ENCODE data around the gene FAP.

FAP gene

GRCh38 chr2:162185541-162186232 lies 57.6 kb downstream of the FAP start:
- no peak for DNase-seq (ENCODE audit: low read depth in 2 of 2)

DNA sequence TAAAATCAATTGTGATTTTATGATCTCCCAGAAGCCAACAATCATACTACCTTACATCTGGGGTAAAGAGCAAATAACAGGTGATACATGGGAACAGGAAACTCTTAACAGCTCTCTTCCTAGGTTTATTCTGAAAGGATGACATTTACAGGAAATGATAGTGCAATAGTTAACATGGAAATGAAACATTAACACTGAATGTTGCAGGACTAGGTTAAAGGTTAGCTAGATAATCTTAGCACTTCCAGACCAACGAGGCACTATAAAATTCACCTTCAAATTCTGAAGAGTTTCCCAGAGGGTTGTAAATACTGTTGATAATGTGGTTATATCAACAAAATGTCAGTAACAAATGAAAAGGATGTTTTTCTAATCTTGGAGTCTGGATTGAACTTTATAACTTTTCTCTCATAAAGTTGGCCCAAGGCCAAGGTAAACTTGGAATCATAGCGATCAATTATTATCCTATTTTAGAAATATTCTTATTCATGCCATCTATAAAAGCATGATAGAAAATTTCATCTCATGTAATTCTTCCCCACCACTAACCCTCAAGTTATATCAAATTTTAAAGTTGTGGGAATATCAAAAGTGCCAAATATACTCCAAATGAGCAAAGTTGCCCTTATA lies 58.3 kb downstream of the FAP start:
- no peak for DNase-seq (ENCODE audit: low read depth in 2 of 2)

DNA sequence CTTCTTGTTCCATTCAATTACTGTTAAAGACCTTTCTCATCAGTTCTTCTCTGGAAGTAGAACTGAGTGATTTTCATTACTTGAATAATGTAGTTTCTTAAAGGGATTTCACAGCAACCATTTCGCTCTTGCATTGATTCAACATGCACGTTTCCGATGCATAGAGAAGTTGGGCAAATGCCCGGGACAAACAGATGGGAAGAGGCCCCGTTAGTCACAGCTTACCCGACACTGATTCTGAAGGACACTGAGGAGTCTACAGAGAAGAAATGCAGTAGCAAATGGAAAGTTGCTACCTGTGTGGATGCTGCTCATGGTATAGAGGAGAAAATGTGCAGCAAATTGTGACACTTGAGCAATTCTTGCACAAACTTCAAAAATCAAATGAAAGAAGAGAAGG lies 58.9 kb downstream of the FAP start:
- DNase-seq (ENCODE audit: low read depth in 2 of 2): no peak

DNA sequence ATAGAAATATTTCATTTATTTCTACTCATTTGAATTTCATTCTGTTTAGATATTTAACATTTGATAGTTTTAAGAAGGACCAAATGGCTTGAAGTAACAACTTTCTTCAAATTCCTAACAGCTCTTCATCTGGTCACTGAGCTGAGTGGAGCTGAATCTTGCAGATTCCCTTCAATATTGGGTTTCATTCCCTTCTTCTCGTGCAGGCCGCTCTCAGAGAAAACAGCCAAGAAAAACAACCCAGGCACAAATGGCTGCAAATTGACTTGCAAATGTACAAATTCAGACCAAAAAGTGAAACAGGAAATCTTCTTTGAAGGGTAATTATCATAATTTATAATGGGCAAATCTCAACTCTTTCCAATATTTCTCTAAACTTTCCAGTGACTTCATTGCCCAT lies 60.9 kb downstream of the FAP start:
- no peak for DNase-seq (ENCODE audit: low read depth in 2 of 2)

DNA sequence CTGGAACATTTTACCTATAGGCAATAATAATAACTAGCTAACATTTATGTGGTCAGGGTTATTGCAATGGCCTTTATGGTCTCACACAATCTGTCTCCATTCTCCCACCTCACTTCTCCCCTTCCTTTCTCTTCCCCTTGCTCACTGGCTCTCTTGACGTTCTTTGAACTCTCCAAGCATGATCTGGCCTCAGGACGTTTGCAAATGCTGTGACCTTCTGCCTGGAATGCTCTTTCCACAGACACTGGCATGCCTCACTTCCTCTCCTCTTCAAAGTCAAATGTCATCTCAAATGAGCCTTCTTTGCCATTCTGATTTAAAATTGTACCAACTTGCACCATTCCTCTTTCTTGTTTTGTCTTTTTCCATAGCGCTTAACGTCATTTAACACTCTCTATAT lies 65.9 kb downstream of the FAP start:
- DNase-seq (ENCODE audit: low read depth in 2 of 2): no peak

DNA sequence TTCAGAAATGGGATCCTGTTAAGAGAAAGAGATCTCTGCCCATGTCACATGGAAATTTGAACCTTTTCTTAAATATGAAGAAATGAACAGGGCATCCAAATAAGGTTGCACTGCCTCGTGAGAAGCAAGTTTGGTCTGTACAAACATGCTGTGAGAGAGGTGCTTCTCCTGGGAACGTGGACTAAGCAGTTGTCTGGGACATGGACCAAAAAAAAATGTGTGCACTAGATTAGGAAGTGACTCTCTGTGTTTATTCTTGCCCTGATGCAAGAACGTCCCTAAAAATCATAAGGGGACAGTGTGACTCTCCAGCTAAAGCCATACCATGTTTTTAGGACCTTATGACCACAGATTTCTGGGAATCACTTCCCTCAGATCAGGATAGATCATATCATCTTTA lies 67.5 kb downstream of the FAP start:
- no peak for DNase-seq (ENCODE audit: low read depth in 2 of 2)

DNA sequence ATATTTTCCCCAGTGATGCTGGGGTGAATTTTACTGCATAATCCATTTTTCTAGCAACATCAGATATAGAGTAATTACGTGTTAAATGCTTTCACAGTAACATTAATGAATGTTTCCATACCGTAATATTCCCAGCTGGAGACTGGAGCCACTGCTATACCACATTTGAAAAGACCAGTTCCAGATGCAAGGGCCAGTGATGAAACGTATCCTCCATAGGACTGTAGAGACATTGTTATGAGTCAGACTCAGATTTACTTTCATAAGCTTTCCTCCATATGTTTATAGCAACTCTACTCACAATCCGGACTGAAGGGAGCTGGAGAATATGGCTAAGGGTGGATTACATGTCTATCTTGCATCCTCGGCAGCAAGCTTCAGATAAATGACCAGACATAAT lies 68.5 kb downstream of the FAP start:
- DNase-seq (ENCODE audit: low read depth in 2 of 2): no peak

DNA sequence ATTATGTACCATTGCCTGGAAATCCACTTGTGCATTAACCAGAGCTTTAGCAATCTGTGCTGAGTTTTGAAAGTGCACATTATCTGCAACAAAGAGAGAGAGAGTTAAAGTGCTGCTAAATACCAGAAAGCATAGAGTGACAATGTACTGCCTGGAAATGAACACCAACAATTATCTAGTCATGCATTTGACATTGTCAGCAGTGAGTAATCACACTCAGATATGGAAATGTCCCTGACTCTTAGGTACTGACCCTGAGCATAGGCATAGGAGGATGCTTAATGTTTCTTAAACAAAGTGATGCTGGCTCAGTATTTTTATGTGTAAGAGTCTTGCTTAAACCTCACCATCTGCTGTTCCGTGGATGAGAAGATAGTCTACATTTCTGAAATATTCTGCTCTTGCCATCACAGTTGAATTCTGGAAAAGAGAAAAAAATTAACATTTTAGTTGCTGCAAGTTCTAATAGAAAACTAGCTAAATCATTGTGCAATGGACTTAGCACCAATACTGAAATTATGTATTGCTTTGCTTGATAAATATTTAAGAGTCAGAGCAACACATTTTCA lies 70.4 kb downstream of the FAP start:
- DNase-seq (ENCODE audit: low read depth in 2 of 2): no peak

- no peak for DNase-seq (ENCODE audit: low read depth in 2 of 2)
These were observed 76.5 kb downstream of the FAP start for GRCh38 chr2:162166745-162167144.

GRCh38 chr2:162166174-162166573 lies 77.1 kb downstream of the FAP start:
- DNase-seq (ENCODE audit: low read depth in 2 of 2): no peak

DNA sequence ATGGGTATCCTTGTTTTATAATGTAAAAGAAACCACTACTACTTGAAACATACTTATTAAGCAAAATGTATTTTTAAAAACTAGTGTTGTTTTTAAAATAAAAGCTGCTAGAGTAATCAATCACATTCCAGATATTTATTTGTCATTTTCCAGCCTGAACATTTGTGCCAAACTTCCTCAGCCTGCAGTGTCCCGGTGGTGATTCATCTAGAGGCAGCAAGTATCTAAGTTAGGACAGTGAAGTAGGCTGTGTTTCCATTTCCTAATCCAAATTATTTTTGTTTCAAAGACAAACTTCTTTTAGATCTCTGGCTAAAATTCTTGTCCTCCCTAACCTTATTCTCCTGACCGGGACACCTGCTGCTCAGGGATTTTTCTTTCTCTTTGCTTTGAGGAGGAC lies 78.4 kb downstream of the FAP start:
- no peak for DNase-seq (ENCODE audit: low read depth in 2 of 2)

- DNase-seq (ENCODE audit: low read depth in 2 of 2): no peak
These were observed 83.8 kb downstream of the FAP start for GRCh38 chr2:162159446-162159845.

GRCh38 chr2:162156149-162156548 lies 87.1 kb downstream of the FAP start:
- no peak for DNase-seq (ENCODE audit: low read depth in 2 of 2)

GRCh38 chr2:162155093-162155492 lies 88.2 kb downstream of the FAP start:
- no peak for DNase-seq (ENCODE audit: low read depth in 2 of 2)

- peak; percentile 31 to 44 for DNase-seq (ENCODE audit: low read depth in 2 of 2)
These were observed 89.5 kb downstream of the FAP start for GRCh38 chr2:162153608-162154224.

DNA sequence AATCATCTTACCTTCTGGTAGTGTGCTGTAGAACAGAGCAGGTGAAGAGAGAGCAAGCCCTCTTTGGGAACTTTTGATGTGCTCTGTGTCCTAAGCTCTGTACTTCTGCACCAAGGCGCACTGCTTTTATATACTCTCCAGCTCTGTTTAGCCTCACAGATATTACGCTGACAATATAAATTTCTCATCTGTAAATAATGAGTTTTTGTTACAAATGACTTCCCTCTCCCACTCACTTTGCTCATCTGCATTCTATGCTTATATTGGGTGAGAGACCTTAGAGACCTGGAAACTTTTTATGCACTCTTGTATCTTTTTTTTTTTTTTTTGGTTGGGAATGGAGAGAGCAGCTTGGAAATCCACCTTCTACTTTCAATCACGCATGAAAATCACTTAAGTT lies 91.1 kb downstream of the FAP start, which contains the start of gene GCG:
TSS of gene GCG (minus strand) at position 101 of the 400 bp plus-strand sequence. CDS start 3,069 bp downstream, outside the sequence.
- DNase-seq (ENCODE audit: low read depth in 2 of 2): no peak

- DNase-seq (ENCODE audit: low read depth in 2 of 2): no peak
These were observed 93.3 kb downstream of the FAP start for GRCh38 chr2:162149940-162150339.

GRCh38 chr2:162149466-162149865 lies 93.8 kb downstream of the FAP start:
- no peak for DNase-seq (ENCODE audit: low read depth in 2 of 2)

GRCh38 chr2:162148956-162149355 lies 94.3 kb downstream of the FAP start:
- DNase-seq (ENCODE audit: low read depth in 2 of 2): no peak

DNA sequence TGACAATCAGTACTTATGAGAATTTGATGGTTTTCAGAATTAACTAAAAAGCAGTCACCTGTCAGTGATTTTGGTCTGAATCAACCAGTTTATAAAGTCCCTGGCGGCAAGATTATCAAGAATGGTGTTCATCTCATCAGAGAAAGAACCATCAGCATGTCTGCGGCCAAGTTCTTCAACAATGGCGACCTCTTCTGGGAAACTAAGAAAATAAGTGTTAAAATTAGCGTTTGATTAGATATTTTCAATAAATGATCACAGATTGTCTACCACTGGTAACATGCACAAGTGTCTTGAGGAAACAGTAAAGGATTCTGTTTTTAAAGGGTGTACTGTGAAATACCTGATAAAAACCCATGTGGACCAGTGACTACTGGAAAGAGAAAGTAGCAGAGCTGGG lies 99.3 kb downstream of the FAP start:
- no peak for DNase-seq (ENCODE audit: low read depth in 2 of 2)

DNA sequence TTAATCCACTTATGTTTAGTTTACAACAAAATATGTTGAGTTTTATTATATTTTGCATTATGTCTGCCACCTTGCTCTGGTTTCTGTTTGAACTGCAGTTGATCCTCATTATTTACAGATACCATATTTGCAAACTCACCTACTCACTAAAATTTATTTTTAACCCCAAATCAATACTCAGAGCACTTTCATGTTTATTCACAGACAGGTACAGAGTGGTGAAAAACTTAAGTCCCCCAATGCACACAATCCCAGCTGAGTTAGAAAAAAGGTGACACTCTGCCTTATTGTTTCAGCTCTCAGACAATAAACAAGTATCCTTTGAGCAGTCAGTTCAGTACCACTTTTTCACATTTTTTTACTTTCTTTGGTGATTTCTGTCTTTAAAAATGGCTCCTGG lies 104.9 kb downstream of the FAP start:
- DNase-seq (ENCODE audit: low read depth in 2 of 2): no peak

GRCh38 chr2:162127422-162127821 lies 115.8 kb downstream of the FAP start:
- DNase-seq (ENCODE audit: low read depth in 2 of 2): no peak

GRCh38 chr2:162126527-162126926 lies 116.7 kb downstream of the FAP start:
- no peak for DNase-seq (ENCODE audit: low read depth in 2 of 2)

Data from activated CD4-positive, alpha-beta T cell treated with anti-CD3 and anti-CD28 coated beads for 24 hours (primary cell).